ENCODE data around the gene LDB2.
"Not testable (repeated sequence)": the region's sequence is repeated elsewhere in the genome, so short reads cannot be mapped to it uniquely, and the experiment has no call there.

The LDB2 gene

DNA sequence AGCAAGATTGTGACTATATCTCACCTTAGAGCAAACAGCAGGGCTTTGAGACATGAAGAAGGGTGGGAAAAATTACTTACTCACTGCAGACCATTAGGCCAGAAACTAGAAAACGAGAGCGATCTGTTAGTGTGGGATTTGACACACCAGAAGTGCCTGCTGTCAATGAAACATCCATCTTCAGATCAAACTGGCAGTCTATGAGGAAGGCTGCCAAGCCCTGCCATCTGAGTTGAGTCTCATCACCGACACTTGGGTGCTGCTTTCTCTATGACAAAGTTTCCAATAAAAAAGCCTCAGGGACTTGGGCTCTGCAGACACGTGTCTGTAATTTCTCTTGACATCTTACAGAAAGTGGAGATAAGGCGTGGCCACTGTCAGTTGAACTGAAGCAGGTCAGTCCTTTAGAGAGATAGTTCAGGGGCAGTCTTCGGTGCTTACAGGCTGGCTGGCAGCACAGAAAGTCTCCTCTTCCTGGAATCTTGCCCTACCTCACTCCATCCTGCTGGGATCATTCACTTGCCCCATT lies 40.1 kb upstream of the LDB2 start:
- Histone ChIP-seq H3K27me3 (ENCODE audit: insufficient read depth, low read length, poor library complexity, severe bottlenecking) (no peaks in the 10 kb centered on the region), H3F3A (ENCODE audit: low read depth) (no peaks in the 10 kb centered on the region), H3K9me3 (ENCODE audit: insufficient read depth, low read depth, low read length) (no peaks in the 10 kb centered on the region), H3K4me2 (ENCODE audit: low read depth, low read length, poor library complexity, severe bottlenecking) (no peak overlapping the region), H3K9me2 (replicated peaks; ENCODE audit: low read depth, low read length) (no peaks in the 10 kb centered on the region), H3K36me3 (ENCODE audit: insufficient read depth, low read length) (no peaks in the 10 kb centered on the region), H4K20me1 (ENCODE audit: insufficient read depth, low read length, poor library complexity, severe bottlenecking) (no peaks in the 10 kb centered on the region), H2AFZ (ENCODE audit: low read length) (no peak overlapping the region), H3K9ac (ENCODE audit: low read depth, low read length, poor library complexity, severe bottlenecking) (no peak overlapping the region), H3K4me3 (ENCODE audit: low read length, poor library complexity, severe bottlenecking) (no peak overlapping the region), H3K4me1 (ENCODE audit: insufficient read depth, low read length, poor library complexity, severe bottlenecking) (no peaks in the 10 kb centered on the region), H3K79me2 (ENCODE audit: insufficient read depth, low read length) (no peaks in the 10 kb centered on the region)
- no peak for TF ChIP-seq EZH2phosphoT487 (IDR thresholded peaks at IDR 0.05; ENCODE audit: borderline replicate concordance)
- TF ChIP-seq, protein P1, sequence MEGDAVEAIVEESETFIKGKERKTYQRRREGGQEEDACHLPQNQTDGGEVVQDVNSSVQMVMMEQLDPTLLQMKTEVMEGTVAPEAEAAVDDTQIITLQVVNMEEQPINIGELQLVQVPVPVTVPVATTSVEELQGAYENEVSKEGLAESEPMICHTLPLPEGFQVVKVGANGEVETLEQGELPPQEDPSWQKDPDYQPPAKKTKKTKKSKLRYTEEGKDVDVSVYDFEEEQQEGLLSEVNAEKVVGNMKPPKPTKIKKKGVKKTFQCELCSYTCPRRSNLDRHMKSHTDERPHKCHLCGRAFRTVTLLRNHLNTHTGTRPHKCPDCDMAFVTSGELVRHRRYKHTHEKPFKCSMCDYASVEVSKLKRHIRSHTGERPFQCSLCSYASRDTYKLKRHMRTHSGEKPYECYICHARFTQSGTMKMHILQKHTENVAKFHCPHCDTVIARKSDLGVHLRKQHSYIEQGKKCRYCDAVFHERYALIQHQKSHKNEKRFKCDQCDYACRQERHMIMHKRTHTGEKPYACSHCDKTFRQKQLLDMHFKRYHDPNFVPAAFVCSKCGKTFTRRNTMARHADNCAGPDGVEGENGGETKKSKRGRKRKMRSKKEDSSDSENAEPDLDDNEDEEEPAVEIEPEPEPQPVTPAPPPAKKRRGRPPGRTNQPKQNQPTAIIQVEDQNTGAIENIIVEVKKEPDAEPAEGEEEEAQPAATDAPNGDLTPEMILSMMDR (conservative IDR thresholded peaks at IDR 0.05; ENCODE audit: low read length), result no peak

DNA sequence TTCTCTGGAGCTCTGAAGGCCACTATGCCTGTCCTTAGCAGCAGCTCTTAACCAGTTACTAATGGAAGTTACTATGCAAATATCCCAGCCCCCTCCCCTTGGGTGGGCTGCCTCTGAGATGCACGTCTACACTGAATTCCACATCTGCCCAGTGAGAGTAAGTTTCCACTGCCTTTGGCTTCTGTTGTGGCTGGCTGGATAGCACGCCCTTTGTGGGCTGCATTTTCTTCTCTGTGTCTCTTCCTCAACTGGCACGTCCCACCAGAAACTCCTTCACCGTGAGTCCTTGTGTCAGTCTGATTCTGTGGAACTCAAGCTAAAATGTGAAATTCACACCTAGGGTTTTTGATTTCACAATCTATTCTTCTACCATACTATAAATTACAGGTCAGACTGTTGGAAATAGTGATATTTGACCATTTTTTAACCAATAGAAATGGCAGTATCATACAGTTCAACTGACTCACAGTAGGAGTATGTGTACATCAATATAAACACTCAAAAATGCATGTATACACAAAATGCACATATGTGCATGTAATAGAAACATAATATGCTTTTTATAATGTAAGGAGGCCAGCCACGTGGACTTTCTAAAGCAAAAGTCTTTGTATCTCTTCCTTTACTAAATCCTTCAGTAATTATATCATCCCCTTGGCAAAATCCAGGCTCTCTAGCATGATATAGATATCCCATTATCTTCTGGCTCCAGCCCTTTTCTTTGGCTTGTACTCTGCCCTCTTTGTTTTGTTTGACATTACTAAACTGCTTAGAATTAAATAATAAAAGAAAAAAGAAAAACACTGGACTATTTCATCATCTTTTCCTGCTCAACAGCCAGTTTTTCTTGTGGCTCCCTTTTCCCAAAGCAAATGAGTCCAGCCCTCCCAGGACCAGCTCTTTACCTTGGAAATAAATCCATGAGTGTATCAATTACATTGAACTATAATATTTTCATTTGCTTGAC lies 33.2 kb upstream of the LDB2 start:
- Histone ChIP-seq H3K27me3 (ENCODE audit: insufficient read depth, low read length, poor library complexity, severe bottlenecking) (no peaks in the 10 kb centered on the region), H3K4me1 (ENCODE audit: insufficient read depth, low read length, poor library complexity, severe bottlenecking) (no peaks in the 10 kb centered on the region), H4K20me1 (ENCODE audit: insufficient read depth, low read length, poor library complexity, severe bottlenecking) (no peaks in the 10 kb centered on the region), H3K9me3 (ENCODE audit: insufficient read depth, low read depth, low read length) (no peaks in the 10 kb centered on the region), H3K4me3 (ENCODE audit: low read length, poor library complexity, severe bottlenecking) (no peak overlapping the region), H3K79me2 (ENCODE audit: insufficient read depth, low read length) (no peaks in the 10 kb centered on the region), H3K4me2 (ENCODE audit: low read depth, low read length, poor library complexity, severe bottlenecking) (no peak overlapping the region), H3K9ac (ENCODE audit: low read depth, low read length, poor library complexity, severe bottlenecking) (no peak overlapping the region), H3F3A (ENCODE audit: low read depth) (no peaks in the 10 kb centered on the region), H2AFZ (ENCODE audit: low read length) (no peak overlapping the region), H3K36me3 (ENCODE audit: insufficient read depth, low read length) (no peaks in the 10 kb centered on the region), H3K9me2 (replicated peaks; ENCODE audit: low read depth, low read length) (no peaks in the 10 kb centered on the region)
- TF ChIP-seq EZH2phosphoT487 (IDR thresholded peaks at IDR 0.05; ENCODE audit: borderline replicate concordance), result no peak
- TF ChIP-seq, protein P1 (conservative IDR thresholded peaks at IDR 0.05; ENCODE audit: low read length), result no peak

DNA sequence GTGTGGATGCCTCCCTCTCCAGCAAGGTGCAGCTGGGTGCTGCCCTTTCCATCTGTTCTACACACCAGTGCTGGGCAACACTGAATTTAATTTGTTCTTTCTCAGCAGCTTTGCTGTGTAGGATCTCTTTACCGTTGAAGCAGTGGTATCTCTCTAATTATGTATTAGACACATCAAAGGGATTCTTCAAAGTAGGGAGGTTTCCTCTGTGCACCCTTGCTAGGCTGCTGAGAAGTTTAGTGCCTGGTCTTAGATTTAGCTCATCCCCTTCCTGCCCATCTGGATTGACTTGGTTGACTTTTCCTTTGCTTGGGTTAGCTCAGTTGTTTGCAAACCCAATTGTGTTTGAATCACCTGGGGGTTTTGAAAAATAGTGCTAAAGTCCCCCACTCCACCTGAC lies 27.8 kb upstream of the LDB2 start:
- H3K4me1 ChIP-seq (ENCODE audit: insufficient read depth, low read length, poor library complexity, severe bottlenecking), result no peaks in the 10 kb centered on the region
- no peak overlapping the region for H3K9ac ChIP-seq (ENCODE audit: low read depth, low read length, poor library complexity, severe bottlenecking)
- no peaks in the 10 kb centered on the region for H3K36me3 ChIP-seq (ENCODE audit: insufficient read depth, low read length)
- no peaks in the 10 kb centered on the region for H3K27me3 ChIP-seq (ENCODE audit: insufficient read depth, low read length, poor library complexity, severe bottlenecking)
- no peaks in the 10 kb centered on the region for H4K20me1 ChIP-seq (ENCODE audit: insufficient read depth, low read length, poor library complexity, severe bottlenecking)
- no peaks in the 10 kb centered on the region for H3K79me2 ChIP-seq (ENCODE audit: insufficient read depth, low read length)
- no peaks in the 10 kb centered on the region for H3F3A ChIP-seq (ENCODE audit: low read depth)
- no peak overlapping the region for H3K4me2 ChIP-seq (ENCODE audit: low read depth, low read length, poor library complexity, severe bottlenecking)
- no peaks in the 10 kb centered on the region for H3K9me3 ChIP-seq (ENCODE audit: insufficient read depth, low read depth, low read length)
- H2AFZ ChIP-seq (ENCODE audit: low read length), result no peak overlapping the region
- no peak overlapping the region for H3K4me3 ChIP-seq (ENCODE audit: low read length, poor library complexity, severe bottlenecking)
- TF ChIP-seq EZH2phosphoT487 (IDR thresholded peaks at IDR 0.05; ENCODE audit: borderline replicate concordance), result no peak
- H3K9me2 ChIP-seq (replicated peaks; ENCODE audit: low read depth, low read length), result no peaks in the 10 kb centered on the region

DNA sequence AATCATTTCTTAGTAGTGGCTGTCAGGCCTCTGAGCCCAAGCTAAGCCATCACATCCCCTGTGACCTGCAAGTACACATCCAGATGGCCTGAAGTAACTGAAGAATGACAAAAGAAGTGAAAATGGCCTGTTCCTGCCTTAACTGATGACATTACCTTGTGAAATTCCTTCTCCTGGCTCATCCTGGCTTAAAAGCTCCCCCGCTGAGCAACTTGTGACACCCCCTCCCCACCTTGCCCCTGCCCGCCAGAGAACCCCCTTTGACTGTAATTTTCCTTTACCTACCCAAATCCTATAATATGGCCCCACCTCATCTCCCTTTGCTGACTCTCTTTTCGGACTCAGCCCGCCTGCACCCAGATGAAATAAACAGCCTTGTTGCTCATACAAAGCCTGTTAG lies 20.3 kb upstream of the LDB2 start:
- H3K4me1 ChIP-seq (ENCODE audit: insufficient read depth, low read length, poor library complexity, severe bottlenecking); H4K20me1 ChIP-seq (ENCODE audit: insufficient read depth, low read length, poor library complexity, severe bottlenecking); H3K27me3 ChIP-seq (ENCODE audit: insufficient read depth, low read length, poor library complexity, severe bottlenecking); H3K9me2 ChIP-seq (replicated peaks; ENCODE audit: low read depth, low read length); H3K79me2 ChIP-seq (ENCODE audit: insufficient read depth, low read length); H3K9me3 ChIP-seq (ENCODE audit: insufficient read depth, low read depth, low read length); H3K36me3 ChIP-seq (ENCODE audit: insufficient read depth, low read length); H3K4me3 ChIP-seq (ENCODE audit: low read length, poor library complexity, severe bottlenecking); H3F3A ChIP-seq (ENCODE audit: low read depth); H3K4me2 ChIP-seq (ENCODE audit: low read depth, low read length, poor library complexity, severe bottlenecking); H3K9ac ChIP-seq (ENCODE audit: low read depth, low read length, poor library complexity, severe bottlenecking); H2AFZ ChIP-seq (ENCODE audit: low read length): not testable (repeated sequence)

Measured in Loucy (cell line).